Measurements from ENCODE around the gene P2RY11.

Gene P2RY11

DNA sequence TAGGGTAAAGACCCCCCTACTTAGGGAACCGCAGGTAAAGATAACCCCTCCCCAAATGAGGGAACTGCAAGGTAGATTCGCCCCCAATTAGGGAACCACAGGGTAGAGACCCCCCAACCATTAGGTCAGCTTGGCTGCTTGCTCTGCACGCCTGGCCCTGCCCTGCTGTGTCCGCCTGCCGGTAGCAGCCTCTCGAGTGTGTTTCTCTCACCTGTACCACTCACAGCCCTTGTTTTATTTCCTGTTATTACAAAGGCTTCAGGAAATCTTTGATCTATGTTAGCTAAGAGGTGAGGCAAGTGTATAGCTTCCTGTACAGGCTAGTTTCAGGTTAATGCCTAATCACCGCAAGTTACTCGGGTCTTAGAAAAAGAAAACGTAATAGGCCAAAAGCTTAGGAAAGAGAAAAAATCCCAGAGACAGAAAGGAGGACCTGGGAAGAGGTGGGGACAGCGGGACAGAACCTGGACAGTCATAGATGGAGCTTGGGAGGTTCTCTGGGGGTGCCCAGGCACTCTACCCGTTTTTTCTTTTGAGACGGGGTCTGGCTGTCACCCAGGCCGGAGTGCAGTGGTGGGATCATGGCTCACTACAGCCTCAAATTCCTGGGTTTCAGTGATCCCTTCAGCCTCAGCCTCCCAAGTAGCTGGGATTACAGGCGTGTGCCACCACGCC is 31.3 kb downstream of the P2RY11 start:
- no peak for DNase-seq

DNA sequence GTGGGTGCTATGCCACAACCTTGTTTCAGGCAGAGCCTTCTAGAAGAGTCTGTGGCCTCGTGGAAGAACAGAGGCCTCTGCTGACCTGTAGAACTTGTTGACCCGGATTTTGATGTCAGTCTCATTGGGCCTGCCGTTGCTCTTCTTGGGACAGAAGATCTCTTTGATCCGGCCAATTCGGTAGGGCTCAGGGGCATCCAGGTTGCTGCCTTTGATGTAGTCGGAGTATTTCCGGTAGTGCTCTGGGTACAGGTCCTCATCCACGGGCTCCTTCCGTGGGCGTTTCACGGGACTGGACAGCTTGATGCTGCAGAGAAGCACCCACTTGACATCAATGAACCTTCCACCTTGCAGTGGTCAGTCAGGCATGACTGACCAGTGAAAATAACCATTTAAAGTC is 32.2 kb downstream of the P2RY11 start:
- no peak for DNase-seq

DNA sequence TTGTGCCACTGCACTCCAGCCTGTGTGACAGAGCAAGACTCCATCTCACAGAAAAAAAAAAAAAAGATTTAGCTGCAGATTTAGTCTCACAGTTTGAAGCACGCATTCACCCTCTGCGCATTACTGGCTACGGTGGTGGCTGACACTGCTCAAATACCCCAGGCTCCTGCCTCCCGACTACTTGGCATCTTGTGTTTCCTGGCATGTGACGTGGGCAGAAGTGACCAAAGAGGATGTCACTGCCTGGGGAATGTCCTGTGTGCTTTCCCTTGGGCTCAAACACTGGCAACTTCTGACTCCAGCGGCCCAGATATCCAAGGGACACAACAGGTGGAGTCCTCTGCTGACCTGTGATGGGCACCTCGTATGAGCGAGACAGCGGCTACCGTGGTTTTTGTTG is 32.9 kb downstream of the P2RY11 start:
- no peak for DNase-seq

DNA sequence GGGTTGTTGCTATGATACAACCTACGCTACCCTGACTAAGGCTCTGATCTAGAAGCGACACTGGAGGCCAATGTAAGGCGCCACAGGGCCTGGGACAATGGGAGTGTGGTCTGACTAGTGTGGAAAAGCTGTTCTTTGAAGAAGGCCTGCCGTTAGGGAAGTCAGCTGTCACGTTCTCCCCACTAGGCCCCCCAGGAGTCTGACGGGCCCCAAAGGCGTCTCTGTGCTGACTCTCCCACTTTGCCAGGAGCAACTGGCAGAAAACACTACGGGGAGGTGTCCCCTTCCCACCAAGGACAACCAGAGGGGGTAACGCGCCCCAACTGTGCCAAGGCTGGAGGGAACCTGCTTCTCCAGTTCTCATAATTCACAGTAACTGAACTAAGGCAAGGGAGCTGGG is 33.5 kb downstream of the P2RY11 start:
- no peak for DNase-seq

DNA sequence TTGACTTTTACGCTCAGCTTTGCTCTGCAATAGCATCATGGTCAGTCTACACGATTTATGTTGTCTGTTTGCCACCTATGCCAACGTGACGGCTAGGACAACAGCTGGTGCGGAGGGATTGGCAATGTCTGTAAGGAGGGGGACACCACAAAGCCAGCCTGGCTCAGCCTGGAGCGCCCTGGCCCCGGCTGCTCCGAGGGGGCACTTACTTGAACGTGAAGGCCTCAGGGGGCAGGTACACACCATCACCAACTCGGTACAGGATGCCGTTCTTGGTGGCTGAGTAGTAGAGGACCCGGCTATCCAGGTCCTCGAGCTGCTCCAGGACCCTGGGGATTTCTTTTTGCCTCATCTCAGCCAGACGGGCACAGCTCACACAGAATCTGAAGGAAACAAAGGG is 34.6 kb downstream of the P2RY11 start:
- DNase-seq = no peak

DNA sequence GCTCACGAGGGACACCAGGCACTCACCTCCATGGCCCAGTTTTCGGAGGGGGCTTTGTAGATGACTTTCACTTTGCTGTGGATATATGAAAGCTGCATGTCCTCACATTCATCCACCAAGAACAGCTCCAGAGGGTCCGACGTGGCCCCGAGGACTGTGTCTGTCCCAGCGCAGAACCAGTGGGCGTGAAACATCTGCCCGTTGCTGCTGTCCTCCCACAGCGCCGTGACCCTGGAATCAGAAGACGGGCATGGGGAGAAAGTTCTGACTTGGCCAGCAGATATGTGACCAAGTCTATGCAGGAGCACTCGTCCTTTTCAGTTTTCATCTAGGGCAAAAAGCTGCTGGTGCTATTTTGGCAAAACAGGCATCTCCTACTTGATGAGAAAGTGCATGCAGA is 37.9 kb downstream of the P2RY11 start:
- DNase-seq = no peak

DNA sequence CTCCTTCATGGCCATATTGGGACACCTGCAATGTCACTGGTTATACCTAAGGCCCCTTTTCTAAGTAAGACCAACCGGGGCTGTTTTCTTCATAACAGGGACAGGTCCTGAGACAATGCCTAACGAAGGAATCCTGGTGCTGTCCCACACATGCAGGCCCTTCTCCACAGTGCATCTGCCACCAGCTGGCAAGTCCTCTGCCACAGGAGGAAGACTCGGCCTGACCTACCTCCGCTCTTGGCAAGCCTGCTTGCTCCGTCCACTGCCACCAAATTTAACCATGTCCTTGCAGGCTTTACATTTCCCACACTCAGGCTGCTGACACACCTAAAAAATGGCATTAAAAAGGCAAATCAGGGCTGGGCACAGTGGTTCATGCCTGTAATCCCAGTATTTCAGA is 40.0 kb downstream of the P2RY11 start:
- no peak for DNase-seq

DNA sequence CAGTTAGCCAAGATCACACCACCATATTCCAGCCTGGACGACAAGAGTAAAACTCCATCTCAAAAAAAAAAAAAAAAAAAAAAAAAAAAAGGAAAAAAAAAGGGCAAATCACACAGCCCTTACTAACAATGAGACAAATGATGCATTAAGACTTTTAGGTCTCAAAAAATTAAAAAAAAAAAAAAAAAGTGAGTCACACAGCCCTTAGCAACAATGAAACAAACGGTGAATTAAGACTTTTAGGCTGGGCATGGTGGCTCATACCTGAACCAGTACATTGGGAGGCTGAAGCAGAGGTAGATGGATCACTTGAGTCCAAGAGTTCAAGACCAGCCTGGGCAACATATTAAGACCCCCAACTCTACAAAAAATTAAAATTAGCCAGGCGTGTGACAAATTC is 40.6 kb downstream of the P2RY11 start:
- no peak for DNase-seq

DNA sequence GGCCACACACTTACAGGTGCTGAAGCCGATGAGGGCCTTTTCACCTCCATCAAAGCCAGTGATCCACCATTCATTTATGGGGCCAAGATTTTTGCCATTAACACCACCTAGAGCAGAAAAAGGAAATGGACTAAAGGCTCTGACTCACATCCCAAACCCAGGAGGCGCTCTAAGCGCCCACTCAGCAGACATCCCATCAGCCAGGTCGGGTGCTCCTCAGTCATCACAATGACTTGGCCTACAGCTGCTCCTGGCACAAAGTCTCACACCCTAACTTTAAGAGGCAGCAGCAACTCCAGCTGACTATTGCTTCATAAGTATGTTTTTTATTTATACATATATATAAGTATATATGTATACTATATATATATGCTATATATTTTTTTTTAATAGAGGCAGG is 44.3 kb downstream of the P2RY11 start:
- DNase-seq = no peak

DNA sequence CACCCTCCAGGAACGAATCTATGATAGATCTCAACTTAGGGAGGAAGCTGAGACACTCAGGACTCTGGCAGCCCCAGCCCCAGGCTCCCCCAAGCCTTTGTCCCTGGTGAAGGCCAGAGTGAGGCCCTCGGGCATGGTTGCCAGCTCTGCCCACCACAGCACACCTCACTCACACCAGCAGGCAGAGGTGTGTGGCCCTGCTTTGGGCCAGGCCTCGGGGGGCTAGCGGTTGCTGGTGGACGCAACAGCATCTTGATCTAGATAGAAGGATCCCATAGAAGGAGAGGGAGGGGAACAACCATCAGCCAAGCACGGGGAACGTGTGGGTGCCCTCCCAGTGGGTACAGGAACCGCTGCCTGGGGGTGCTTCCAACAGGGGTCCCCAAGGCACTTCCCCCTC is 46.6 kb downstream of the P2RY11 start:
- no peak for DNase-seq

DNA sequence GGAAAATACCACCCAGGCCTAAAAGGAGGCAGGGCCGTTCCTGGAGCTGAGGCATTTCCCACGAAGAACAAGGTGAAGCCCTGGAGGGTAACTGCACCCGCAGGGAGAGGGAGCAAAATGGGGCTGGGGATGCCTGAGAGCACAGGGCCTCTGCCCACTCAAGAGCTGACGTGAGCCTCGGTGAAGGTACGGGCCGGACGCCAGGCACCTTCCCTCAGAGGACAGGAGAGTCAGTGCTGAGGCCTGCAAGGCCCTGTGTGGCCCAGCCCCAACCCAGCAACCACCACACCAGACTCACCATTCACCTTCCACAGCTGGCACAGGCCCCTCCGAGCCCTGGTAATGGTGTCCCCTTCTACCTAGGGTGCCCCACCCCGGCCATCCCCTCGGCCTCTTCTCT is 47.0 kb downstream of the P2RY11 start:
- DNase-seq = no peak

DNA sequence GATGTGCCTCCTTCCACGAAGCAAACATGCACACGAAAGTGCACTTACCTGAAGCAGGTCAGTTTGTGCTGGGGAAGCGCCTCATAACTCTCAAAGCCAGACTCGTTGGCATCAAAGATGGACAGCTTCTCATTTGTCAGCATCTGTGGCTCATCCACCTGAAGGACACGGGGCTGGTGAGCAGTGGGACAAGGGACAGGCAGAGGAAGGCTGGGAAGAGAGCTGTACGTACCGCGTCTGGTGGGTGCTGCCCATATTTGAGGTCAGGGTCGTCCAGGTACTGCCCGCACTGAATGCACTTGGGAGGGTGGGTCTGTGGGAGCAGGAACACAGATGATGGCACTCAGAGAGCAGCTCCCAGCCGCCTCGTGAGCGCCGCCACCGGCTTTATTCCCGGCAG is 48.1 kb downstream of the P2RY11 start:
- no peak for DNase-seq

DNA sequence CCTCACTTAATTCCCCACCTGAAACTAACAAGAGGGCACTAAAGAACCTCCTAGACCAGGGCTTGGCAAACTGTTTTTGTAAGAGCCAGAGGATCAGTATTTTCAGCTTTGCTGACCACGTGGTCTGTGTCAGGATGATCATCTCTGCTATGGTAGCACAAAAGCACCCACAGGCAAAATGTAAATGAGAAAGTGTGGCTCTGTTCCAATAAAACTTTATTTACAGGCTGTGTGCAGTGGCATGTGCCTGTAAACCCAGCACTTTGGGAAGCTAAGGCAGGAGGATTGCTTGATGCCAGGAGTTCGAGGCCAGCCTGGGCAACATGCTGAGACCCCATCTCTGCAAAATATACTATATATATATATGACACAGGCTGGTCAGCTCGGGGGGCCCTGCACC is 52.0 kb downstream of the P2RY11 start:
- no peak for DNase-seq
